ENCODE measurements around the gene RABGEF1.
A peak's percentile ranks its signal among the peaks of the same experiment; 100 is the strongest.
"Not testable (repeated sequence)": the region's sequence is repeated elsewhere in the genome, so short reads cannot be mapped to it uniquely, and the experiment has no call there.

Gene RABGEF1

GRCh38 chr7:66768865-66769832 is 28.6 kb downstream of the RABGEF1 start:
- Histone ChIP-seq H2BK120ac (ENCODE audit: insufficient read depth, low read length, poor library complexity) (no peak overlapping the region), H3K14ac (ENCODE audit: low read length) (no peak overlapping the region), H3K27ac (ENCODE audit: low read depth, low read length) (no peak overlapping the region), H3K9ac (ENCODE audit: low read length) (no peak overlapping the region), H3K9me3 (ENCODE audit: insufficient read depth, low read depth, low read length) (no peaks in the 10 kb centered on the region), H3K79me1 (ENCODE audit: low read length) (no peaks in the 10 kb centered on the region), H3K4me3 (ENCODE audit: low read depth, low read length) (no peak overlapping the region), H2AFZ (ENCODE audit: insufficient read depth, low read length, poor library complexity) (no peak overlapping the region), H4K12ac (ENCODE audit: low read depth, low read length) (no peak overlapping the region), H3K4ac (ENCODE audit: low read depth, low read length) (no peak overlapping the region), H3K18ac (ENCODE audit: low read length) (peak overlapping the region; percentile 37), H3K23ac (ENCODE audit: low read length) (no peak overlapping the region), H4K8ac (ENCODE audit: low read depth, low read length) (no peak overlapping the region), H3K36me3 (ENCODE audit: control insufficient read depth in 1 of 2, insufficient read depth in 2 of 2, low read length in 2 of 2) (peaks cover 3 to 4% of the 10 kb centered on the region in 2 experiments), H2BK5ac (ENCODE audit: low read depth, low read length, poor library complexity) (no peak overlapping the region), H3K79me2 (ENCODE audit: control insufficient read depth, insufficient read depth, low read length, poor library complexity) (peaks cover 2% of the 10 kb centered on the region), H4K91ac (ENCODE audit: low read depth, low read length) (no peak overlapping the region), H3K4me1 (ENCODE audit: control insufficient read depth in 1 of 2, insufficient read depth in 2 of 2, low read length in 2 of 2) (peaks cover 0 to 2% of the 10 kb centered on the region in 2 experiments), H3K27me3 (ENCODE audit: insufficient read depth, low read length) (no peaks in the 10 kb centered on the region), H2BK12ac (ENCODE audit: low read length) (no peak overlapping the region), H2AK5ac (ENCODE audit: low read length) (no peak overlapping the region), H3K4me2 (ENCODE audit: low read length) (no peak overlapping the region)
- no CpG with 5 or more reads among the region's 5 CpGs for WGBS (ENCODE audit: extremely low coverage, insufficient coverage, insufficient read length)
- no peak for DNase-seq

- H3K14ac ChIP-seq (ENCODE audit: low read length): no peak overlapping the region
- peaks cover 0 to 2% of the 10 kb centered on the region in 2 experiments for H3K4me1 ChIP-seq (ENCODE audit: control insufficient read depth in 1 of 2, insufficient read depth in 2 of 2, low read length in 2 of 2)
- H3K27ac ChIP-seq (ENCODE audit: low read depth, low read length): no peak overlapping the region
- no peaks in the 10 kb centered on the region for H3K79me1 ChIP-seq (ENCODE audit: low read length)
- no peak overlapping the region for H4K12ac ChIP-seq (ENCODE audit: low read depth, low read length)
- no peak overlapping the region for H4K8ac ChIP-seq (ENCODE audit: low read depth, low read length)
- H3K4me3 ChIP-seq (ENCODE audit: low read depth, low read length): no peak overlapping the region
- no peak overlapping the region for H3K18ac ChIP-seq (ENCODE audit: low read length)
- H3K23ac ChIP-seq (ENCODE audit: low read length): no peak overlapping the region
- peaks cover 2% of the 10 kb centered on the region for H3K79me2 ChIP-seq (ENCODE audit: control insufficient read depth, insufficient read depth, low read length, poor library complexity)
- H3K9ac ChIP-seq (ENCODE audit: low read length): no peak overlapping the region
- H3K36me3 ChIP-seq (ENCODE audit: control insufficient read depth in 1 of 2, insufficient read depth in 2 of 2, low read length in 2 of 2): peaks cover 4 to 10% of the 10 kb centered on the region in 2 experiments
- no CpG with 5 or more reads among the region's 5 CpGs for WGBS (ENCODE audit: extremely low coverage, insufficient coverage, insufficient read length)
- no peak overlapping the region for H2BK120ac ChIP-seq (ENCODE audit: insufficient read depth, low read length, poor library complexity)
- no peak overlapping the region for H2AK5ac ChIP-seq (ENCODE audit: low read length)
- DNase-seq: no peak
- no peak overlapping the region for H2BK12ac ChIP-seq (ENCODE audit: low read length)
- H2BK5ac ChIP-seq (ENCODE audit: low read depth, low read length, poor library complexity): no peak overlapping the region
- H2AFZ ChIP-seq (ENCODE audit: insufficient read depth, low read length, poor library complexity): no peak overlapping the region
- no peak overlapping the region for H4K91ac ChIP-seq (ENCODE audit: low read depth, low read length)
- no peak overlapping the region for H3K4ac ChIP-seq (ENCODE audit: low read depth, low read length)
- H3K27me3 ChIP-seq (ENCODE audit: insufficient read depth, low read length): no peaks in the 10 kb centered on the region
- no peaks in the 10 kb centered on the region for H3K9me3 ChIP-seq (ENCODE audit: insufficient read depth, low read depth, low read length)
- no peak overlapping the region for H3K4me2 ChIP-seq (ENCODE audit: low read length)
These were observed 29.4 kb downstream of the RABGEF1 start for GRCh38 chr7:66769833-66770512.

- H3K27ac ChIP-seq (ENCODE audit: low read depth, low read length): no peak overlapping the region
- no peaks in the 10 kb centered on the region for H3K27me3 ChIP-seq (ENCODE audit: insufficient read depth, low read length)
- H3K4me2 ChIP-seq (ENCODE audit: low read length): no peak overlapping the region
- H2AFZ ChIP-seq (ENCODE audit: insufficient read depth, low read length, poor library complexity): no peak overlapping the region
- H2BK5ac ChIP-seq (ENCODE audit: low read depth, low read length, poor library complexity): no peak overlapping the region
- H3K18ac ChIP-seq (ENCODE audit: low read length): no peak overlapping the region
- H3K9me3 ChIP-seq (ENCODE audit: insufficient read depth, low read depth, low read length): no peaks in the 10 kb centered on the region
- H2BK120ac ChIP-seq (ENCODE audit: insufficient read depth, low read length, poor library complexity): no peak overlapping the region
- H4K91ac ChIP-seq (ENCODE audit: low read depth, low read length): no peak overlapping the region
- no peaks in the 10 kb centered on the region for H3K79me1 ChIP-seq (ENCODE audit: low read length)
- DNase-seq: no peak
- H4K8ac ChIP-seq (ENCODE audit: low read depth, low read length): no peak overlapping the region
- no peak overlapping the region for H3K4me3 ChIP-seq (ENCODE audit: low read depth, low read length)
- peaks cover 9 to 22% of the 10 kb centered on the region in 2 experiments for H3K36me3 ChIP-seq (ENCODE audit: control insufficient read depth in 1 of 2, insufficient read depth in 2 of 2, low read length in 2 of 2)
- no peak overlapping the region for H3K23ac ChIP-seq (ENCODE audit: low read length)
- H3K4ac ChIP-seq (ENCODE audit: low read depth, low read length): no peak overlapping the region
- no peak overlapping the region for H2AK5ac ChIP-seq (ENCODE audit: low read length)
- no peak overlapping the region for H3K9ac ChIP-seq (ENCODE audit: low read length)
- H3K4me1 ChIP-seq (ENCODE audit: control insufficient read depth in 1 of 2, insufficient read depth in 2 of 2, low read length in 2 of 2): no peaks in the 10 kb centered on the region
- no peak overlapping the region for H3K14ac ChIP-seq (ENCODE audit: low read length)
- H2BK12ac ChIP-seq (ENCODE audit: low read length): no peak overlapping the region
- H3K79me2 ChIP-seq (ENCODE audit: control insufficient read depth, insufficient read depth, low read length, poor library complexity): peaks cover 2% of the 10 kb centered on the region
- H4K12ac ChIP-seq (ENCODE audit: low read depth, low read length): no peak overlapping the region
- no CpG with 5 or more reads among the region's 9 CpGs for WGBS (ENCODE audit: extremely low coverage, insufficient coverage, insufficient read length)
These were observed 31.3 kb downstream of the RABGEF1 start for GRCh38 chr7:66771795-66772194.

- no CpG with 5 or more reads among the region's 4 CpGs for WGBS (ENCODE audit: extremely low coverage, insufficient coverage, insufficient read length)
- H3K79me1 ChIP-seq (ENCODE audit: low read length); DNase-seq; H2BK12ac ChIP-seq (ENCODE audit: low read length); H3K9me3 ChIP-seq (ENCODE audit: insufficient read depth, low read depth, low read length); H4K12ac ChIP-seq (ENCODE audit: low read depth, low read length); H3K9ac ChIP-seq (ENCODE audit: low read length); H2BK120ac ChIP-seq (ENCODE audit: insufficient read depth, low read length, poor library complexity); H3K27me3 ChIP-seq (ENCODE audit: insufficient read depth, low read length); H3K23ac ChIP-seq (ENCODE audit: low read length); H3K4me1 ChIP-seq (ENCODE audit: control insufficient read depth in 1 of 2, insufficient read depth in 2 of 2, low read length in 2 of 2); H2AK5ac ChIP-seq (ENCODE audit: low read length); H3K79me2 ChIP-seq (ENCODE audit: control insufficient read depth, insufficient read depth, low read length, poor library complexity); H2AFZ ChIP-seq (ENCODE audit: insufficient read depth, low read length, poor library complexity); H3K18ac ChIP-seq (ENCODE audit: low read length); H4K91ac ChIP-seq (ENCODE audit: low read depth, low read length); H3K27ac ChIP-seq (ENCODE audit: low read depth, low read length); H3K4ac ChIP-seq (ENCODE audit: low read depth, low read length); H4K8ac ChIP-seq (ENCODE audit: low read depth, low read length); H3K14ac ChIP-seq (ENCODE audit: low read length); H2BK5ac ChIP-seq (ENCODE audit: low read depth, low read length, poor library complexity); H3K4me3 ChIP-seq (ENCODE audit: low read depth, low read length); H3K4me2 ChIP-seq (ENCODE audit: low read length): not testable (repeated sequence)
- peaks cover 9 to 24% of the 10 kb centered on the region in 2 experiments for H3K36me3 ChIP-seq (ENCODE audit: control insufficient read depth in 1 of 2, insufficient read depth in 2 of 2, low read length in 2 of 2)
These were observed 33.2 kb downstream of the RABGEF1 start for GRCh38 chr7:66773744-66774143.

Data from trophoblast cell (in vitro differentiated cells and primary cell).